ENCODE measurements around the gene KCNMA1. TPM values are rescaled to one million over a fixed set of nuclear protein-coding genes. Genes with fewer than 3 reads are reported as not detected.
A peak's percentile ranks its signal among the peaks of the same experiment; 100 is the strongest.

KCNMA1 gene
- total RNA-seq, 4 donors from 2014 or later: 68.4 to 170 (median 119) TPM

GRCh38 chr10:76945166-76945565 is 692.4 kb downstream of the KCNMA1 start:
- H3K27ac ChIP-seq: no peak overlapping the region
- WGBS, 2 donors (ENCODE audit: low coverage in 1 of 2): 76 to 78% methylated on average over 5 of the region's 5 CpGs
- DNase-seq: no peak
- TF ChIP-seq CTCF (IDR thresholded peaks at IDR 0.05) (no peak), POLR2AphosphoS5 (IDR thresholded peaks at IDR 0.05) (no peak), EP300 (IDR thresholded peaks at IDR 0.05; ENCODE audit: low read depth) (no peak), POLR2A (IDR thresholded peaks at IDR 0.05) (no peak)
- H3K9me3 ChIP-seq: no peaks in the 10 kb centered on the region
- H3K36me3 ChIP-seq: no peaks in the 10 kb centered on the region
- peaks cover 0 to 2% (median 0%) of the 10 kb centered on the region in 4 donors for H3K4me1 ChIP-seq
- no peak overlapping the region for H3K4me3 ChIP-seq
- in situ Hi-C loops (cut with MboI; ENCODE audit: low pct_ligation_motif_present in 1 of 4, low pct_unique_long_range_greater_than_20kb in 1 of 4, low sequenced_read_pairs in 3 of 4): no loop called here
- no peaks in the 10 kb centered on the region for H3K27me3 ChIP-seq
- intact Hi-C loops (cut with DNase I; ENCODE audit: low total_unique reads): no loop called here

GRCh38 chr10:76944640-76945039 is 693.0 kb downstream of the KCNMA1 start:
- no peak for DNase-seq
- TF ChIP-seq POLR2AphosphoS5 (IDR thresholded peaks at IDR 0.05) (no peak), EP300 (IDR thresholded peaks at IDR 0.05; ENCODE audit: low read depth) (no peak), POLR2A (IDR thresholded peaks at IDR 0.05) (no peak), CTCF (IDR thresholded peaks at IDR 0.05) (no peak)
- in situ Hi-C loops (cut with MboI; ENCODE audit: low pct_ligation_motif_present in 1 of 4, low pct_unique_long_range_greater_than_20kb in 1 of 4, low sequenced_read_pairs in 3 of 4) (no loop called here), intact Hi-C loops (cut with DNase I; ENCODE audit: low total_unique reads) (no loop called here)
- no peaks in the 10 kb centered on the region for H3K9me3 ChIP-seq
- no peaks in the 10 kb centered on the region for H3K27me3 ChIP-seq
- H3K36me3 ChIP-seq: no peaks in the 10 kb centered on the region
- 92 to 94% methylated on average over 6 to 7 of the region's 7 CpGs for WGBS, 2 donors (ENCODE audit: low coverage in 1 of 2)
- H3K4me1 ChIP-seq: peaks cover 0 to 7% (median 0%) of the 10 kb centered on the region in 4 donors
- no peak overlapping the region for H3K27ac ChIP-seq
- H3K4me3 ChIP-seq: no peak overlapping the region

- H3K4me1 ChIP-seq: peaks cover 0 to 7% (median 0%) of the 10 kb centered on the region in 4 donors
- in situ Hi-C loops (cut with MboI; ENCODE audit: low pct_ligation_motif_present in 1 of 4, low pct_unique_long_range_greater_than_20kb in 1 of 4, low sequenced_read_pairs in 3 of 4) (no loop called here), intact Hi-C loops (cut with DNase I; ENCODE audit: low total_unique reads) (no loop called here)
- no peak for DNase-seq
- H3K27ac ChIP-seq: peak overlapping the region in 1 of 4 donors; percentile 6
- no peaks in the 10 kb centered on the region for H3K36me3 ChIP-seq
- WGBS, 2 donors (ENCODE audit: low coverage in 1 of 2): 51 to 72% methylated on average over 2 to 8 of the region's 8 CpGs
- no peak overlapping the region for H3K4me3 ChIP-seq
- H3K9me3 ChIP-seq: no peaks in the 10 kb centered on the region
- no peak for TF ChIP-seq CTCF (IDR thresholded peaks at IDR 0.05)
- no peaks in the 10 kb centered on the region for H3K27me3 ChIP-seq
Observed at GRCh38 chr10:76942628-76943416, 694.8 kb downstream of the KCNMA1 start.

- 40 to 50% methylated on average over 2 of the region's 2 CpGs for whole genome bisulfite sequencing, 2 donors (ENCODE audit: low coverage in 1 of 2)
- intact Hi-C loops (cut with DNase I; ENCODE audit: low total_unique reads): no loop called here
- H3K4me1 ChIP-seq: peaks cover 0 to 17% (median 2%) of the 10 kb centered on the region in 4 donors
- in situ Hi-C loops (cut with MboI; ENCODE audit: low pct_ligation_motif_present in 1 of 4, low pct_unique_long_range_greater_than_20kb in 1 of 4, low sequenced_read_pairs in 3 of 4): no loop called here
- no peaks in the 10 kb centered on the region for H3K9me3 ChIP-seq
- DNase-seq: no peak
- TF ChIP-seq EP300 (IDR thresholded peaks at IDR 0.05; ENCODE audit: low read depth) (no peak), POLR2AphosphoS5 (IDR thresholded peaks at IDR 0.05) (no peak), CTCF (IDR thresholded peaks at IDR 0.05) (no peak), POLR2A (IDR thresholded peaks at IDR 0.05) (no peak)
- H3K27me3 ChIP-seq: no peaks in the 10 kb centered on the region
- H3K4me3 ChIP-seq: no peak overlapping the region
- peak overlapping the region in 1 of 4 donors; percentile 47 for H3K27ac ChIP-seq
- no peaks in the 10 kb centered on the region for H3K36me3 ChIP-seq
Observed at GRCh38 chr10:76939933-76940468, 697.6 kb downstream of the KCNMA1 start.
